GM21526 (cell line): ENCODE results near the gene ARL8A.
"Not testable (repeated sequence)": the region's sequence is repeated elsewhere in the genome, so short reads cannot be mapped to it uniquely, and the experiment has no call there.

Experiments used
- ATAC-seq: cut with Tn5 transposase; IDR thresholded peaks from one replicate; pipeline ENCODE4 v1.9.1; 2021; ENCODE audit warnings: moderate library complexity; ENCODE audit not compliant: unreplicated experiment, low FRiP score

The ARL8A gene

DNA sequence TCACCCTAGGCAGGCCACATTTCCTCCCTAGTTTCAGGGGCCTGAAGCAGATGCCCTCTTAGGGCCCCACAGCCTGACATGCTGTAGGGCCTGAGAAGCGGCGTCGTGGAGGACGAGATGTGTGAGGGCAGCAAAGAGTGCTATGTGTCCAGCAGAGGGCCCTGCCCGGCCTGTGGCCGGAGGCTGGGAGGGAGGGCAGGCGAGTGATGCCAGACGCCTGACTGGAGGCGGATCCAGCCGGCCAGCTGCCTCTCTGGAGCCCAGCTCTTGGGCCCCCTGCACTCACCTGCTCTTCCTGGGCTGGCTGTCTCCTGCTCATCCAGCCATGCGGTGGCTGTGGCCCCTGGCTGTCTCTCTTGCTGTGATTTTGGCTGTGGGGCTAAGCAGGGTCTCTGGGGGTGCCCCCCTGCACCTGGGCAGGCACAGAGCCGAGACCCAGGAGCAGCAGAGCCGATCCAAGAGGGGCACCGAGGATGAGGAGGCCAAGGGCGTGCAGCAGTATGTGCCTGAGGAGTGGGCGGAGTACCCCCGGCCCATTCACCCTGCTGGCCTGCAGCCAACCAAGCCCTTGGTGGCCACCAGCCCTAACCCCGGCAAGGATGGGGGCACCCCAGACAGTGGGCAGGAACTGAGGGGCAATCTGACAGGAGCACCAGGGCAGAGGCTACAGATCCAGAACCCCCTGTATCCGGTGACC is 21.8 kb downstream of the ARL8A start, which contains the start of gene GPR37L1:
Gene GPR37L1, plus strand, starts transcription at position 279 of the 697 bp plus-strand sequence. Its CDS starts 47 bp downstream, at position 326.
- ATAC-seq = no peak

DNA sequence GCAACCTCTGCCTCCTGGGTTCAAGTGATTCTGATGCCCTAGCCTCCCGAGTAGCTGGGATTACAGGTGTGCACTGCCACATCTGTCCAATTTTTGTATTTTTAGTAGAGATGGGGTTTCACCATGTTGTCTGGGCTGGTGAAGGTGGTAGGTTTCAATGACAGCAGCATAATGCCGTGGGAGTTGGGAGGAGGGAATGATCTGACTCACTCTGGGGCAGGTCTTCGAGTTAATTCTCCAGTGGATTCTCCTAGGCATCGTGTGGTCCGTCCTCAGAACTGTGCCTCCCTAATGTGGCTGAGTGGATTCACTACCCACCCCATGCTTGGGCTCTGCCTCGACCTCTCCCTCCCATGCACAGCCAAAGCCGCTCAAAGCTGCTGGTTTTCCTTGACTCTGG is 23.5 kb downstream of the ARL8A start:
- no peak for ATAC-seq

DNA sequence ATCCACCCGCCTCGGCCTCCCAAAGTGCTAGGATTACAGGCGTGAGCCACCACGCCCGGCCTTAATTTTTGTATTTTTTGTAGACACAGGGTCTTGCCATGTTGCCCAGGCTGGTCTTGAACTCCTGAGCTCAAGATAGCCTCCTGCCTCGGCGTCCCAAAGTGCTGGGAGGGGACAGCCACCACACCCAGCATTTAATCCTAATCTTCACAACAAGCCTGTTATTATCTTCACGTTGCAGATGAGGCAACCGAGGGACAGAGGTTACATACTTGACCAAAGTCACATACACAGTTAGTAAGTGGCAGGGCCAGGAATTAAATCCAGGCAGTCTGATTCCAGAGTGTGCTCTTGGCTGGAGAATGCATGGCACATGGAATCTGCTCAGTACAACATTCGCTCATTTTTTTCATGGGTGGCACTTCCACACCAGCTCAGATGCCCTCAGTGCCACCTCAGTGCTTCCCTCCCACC is 26.6 kb downstream of the ARL8A start:
- no peak for ATAC-seq

GRCh38 chr1:202116287-202116686 is 28.2 kb downstream of the ARL8A start:
- ATAC-seq = no peak

DNA sequence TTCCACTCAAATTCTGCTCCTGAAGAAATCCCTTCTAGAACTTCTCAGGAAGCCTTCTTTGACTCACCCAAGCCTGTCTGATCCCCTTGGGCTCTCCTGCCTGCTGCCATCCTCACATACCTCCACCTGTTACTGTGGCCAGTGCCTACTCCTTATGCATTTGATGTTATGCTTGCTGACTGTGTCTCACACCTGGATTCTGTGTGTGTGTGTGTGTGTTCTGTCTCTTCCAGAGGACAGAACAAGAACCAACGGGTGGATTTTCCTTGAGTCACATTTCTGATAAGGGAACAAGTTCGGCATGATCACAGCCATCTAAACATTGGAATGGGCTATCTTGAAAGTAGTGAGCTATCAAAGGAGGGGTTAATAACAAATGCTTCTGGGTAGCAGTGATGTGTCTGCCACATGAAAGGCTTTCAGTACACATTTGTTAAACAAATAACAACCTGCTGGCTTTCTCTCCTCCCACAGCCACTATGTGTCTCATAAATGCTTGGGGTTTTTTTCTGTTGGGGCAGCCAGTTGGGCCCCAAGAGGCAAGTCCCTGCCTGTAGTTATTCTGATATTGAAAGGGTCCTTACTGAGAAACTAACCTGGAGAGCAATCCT is 30.7 kb downstream of the ARL8A start:
- no peak for ATAC-seq

DNA sequence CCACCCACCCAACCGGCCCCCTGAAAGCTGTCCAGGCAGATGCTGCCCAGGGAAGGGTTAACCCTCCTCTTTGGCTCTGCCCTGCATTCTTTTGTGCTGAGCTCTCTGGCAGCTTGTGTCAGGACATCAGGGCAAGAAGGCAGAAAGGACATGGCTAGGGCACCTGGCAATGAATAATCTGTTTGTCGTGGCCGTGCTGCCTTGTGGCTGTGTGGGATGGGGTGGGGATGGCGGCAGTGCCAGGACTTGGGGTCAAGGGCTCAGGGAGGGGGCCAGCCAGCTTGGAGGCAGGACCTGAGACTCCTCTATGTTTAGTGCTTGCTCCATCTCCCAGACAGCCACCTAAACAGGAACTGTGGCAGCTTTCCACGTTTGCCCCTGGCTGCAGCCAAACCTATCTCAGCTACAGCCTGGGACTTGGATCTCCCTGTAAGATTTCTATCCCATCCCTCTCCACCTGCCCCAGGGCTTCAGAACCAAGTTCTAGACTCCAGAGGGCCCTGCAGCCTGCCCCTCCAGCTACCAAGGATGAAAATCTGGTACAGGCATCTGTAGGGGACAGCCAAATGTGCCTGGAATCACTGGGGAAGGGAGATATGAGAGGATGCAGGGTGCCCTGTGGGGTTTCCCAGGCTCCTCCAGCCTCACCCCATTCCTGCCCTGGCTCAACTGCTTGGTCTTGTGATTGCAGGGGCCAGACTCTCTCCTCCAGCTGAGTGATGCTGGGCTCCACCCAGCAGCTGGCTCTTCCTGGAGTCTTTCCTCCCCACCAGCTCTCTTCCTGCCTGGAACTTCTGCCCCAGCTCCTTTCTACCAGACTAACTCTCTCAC is 31.5 kb downstream of the ARL8A start:
- no peak for ATAC-seq

- not testable (repeated sequence) for ATAC-seq
Observed at GRCh38 chr1:202111589-202111988, 32.9 kb downstream of the ARL8A start.

- ATAC-seq = no peak
Observed at GRCh38 chr1:202110977-202111376, 33.6 kb downstream of the ARL8A start.

DNA sequence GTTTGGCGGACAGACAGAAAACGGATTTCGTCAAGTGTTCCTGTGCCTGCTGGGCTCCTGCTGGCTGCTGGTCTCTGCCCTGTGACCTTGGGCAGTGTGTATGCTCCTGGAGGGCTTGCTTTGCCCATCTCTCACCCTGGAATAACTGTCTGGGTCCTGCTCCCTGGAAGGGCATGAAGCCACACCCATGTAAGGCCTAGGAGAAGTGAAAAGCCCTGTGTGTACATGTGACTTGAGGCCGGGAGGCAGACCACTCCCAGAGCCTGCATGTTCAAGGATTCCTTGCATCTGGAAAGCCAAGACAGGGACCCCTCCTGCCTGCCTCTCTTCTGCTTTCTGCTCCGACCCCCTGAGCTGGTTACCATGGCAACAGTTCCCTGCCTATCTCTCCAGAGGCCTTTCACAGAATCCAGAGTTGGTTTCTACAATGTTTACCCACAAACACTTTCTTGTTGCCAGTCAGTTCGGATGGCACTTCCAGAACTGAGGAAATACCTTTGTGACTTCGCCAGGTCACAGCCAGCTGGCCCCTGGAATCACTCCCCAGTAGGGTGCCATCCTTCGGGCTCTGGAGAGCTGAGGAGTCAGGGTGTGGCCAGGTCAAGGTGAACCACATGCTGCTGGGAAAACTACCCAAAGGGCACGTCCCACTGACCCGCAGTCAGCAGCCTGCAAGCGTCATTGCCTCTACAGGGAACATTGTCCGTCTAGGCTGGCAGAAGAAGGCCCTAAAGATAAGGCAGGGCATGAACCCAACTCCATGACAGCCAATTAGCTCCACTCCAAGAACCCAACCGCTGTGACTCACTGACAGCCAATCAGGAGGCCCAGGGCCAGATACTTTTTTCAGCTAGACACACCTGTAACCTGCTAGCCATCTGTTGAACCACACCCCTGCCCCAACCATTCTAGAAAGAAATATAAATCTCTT is 36.5 kb downstream of the ARL8A start:
- no peak for ATAC-seq

GRCh38 chr1:202107321-202107761 is 37.2 kb downstream of the ARL8A start:
- no peak for ATAC-seq

DNA sequence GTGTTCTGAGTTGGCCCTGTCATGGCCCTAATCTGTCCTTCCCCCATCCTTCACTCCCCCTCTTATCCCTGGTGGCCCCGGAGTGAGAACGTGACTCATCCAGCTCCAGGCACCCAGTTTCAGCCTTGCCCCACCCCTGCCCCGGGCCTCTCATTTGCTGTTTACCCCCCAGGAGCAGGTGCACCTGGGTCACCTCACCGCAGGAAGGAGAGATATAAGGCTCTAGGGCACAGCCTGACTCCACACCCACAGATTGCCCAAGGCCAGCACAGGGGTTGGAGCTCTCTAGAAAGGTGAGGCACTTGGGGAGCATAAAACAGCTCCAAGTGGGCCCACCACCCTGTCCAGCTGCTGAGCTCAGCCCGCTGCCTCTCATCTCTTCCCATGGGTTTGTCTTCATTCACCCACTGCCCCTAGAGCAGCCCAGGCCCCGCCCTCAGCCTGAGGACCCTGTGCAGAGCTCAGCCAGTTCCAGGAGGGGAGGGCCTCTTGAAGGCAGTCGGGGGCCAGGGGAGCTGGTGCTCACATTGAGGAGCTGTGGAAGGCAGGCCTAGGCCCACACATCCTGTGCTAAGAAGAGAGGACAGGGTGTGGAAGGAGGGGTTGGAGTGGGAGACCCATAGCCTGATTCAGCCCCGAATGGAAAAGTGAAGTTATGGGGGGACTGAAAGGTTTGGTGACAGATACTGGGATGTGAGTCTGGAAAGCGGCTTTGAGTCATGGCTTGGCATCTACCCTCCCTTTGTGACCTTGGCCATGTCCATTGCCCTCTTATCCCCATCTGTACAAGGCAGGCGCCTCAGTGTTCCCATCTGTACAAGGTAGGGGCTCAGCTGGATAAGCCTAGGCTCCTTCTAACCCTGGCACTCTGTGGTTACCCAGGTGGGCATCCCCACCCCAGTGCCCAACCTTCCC is 37.9 kb downstream of the ARL8A start:
- ATAC-seq = no peak

- ATAC-seq = no peak
Observed at GRCh38 chr1:202105571-202106339, 38.8 kb downstream of the ARL8A start.

GRCh38 chr1:202104073-202104472 is 40.5 kb downstream of the ARL8A start:
- ATAC-seq = no peak

DNA sequence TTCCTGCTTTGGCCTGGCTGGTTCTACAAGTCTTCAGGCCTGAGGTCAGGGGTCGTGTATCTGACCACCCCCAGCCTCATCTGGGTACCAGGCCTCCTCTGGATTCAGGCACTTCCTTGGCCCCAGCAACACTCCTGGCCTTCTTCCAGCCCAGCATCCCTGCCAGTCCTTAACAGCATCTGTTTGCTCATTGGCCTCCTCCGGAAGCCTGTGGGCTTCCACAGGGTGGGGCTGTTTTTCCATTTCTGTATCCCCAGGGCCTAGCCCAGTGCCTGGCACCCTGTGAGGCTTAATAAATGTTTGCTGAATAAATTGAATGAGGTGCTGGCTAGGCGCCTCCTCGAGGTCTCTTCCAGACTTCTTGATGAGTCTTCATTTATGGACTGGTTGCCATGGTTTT is 43.4 kb downstream of the ARL8A start:
- ATAC-seq = no peak

GRCh38 chr1:202093858-202094257 is 50.7 kb downstream of the ARL8A start:
- no peak for ATAC-seq

- no peak for ATAC-seq
Observed at GRCh38 chr1:202090994-202091393, 53.5 kb downstream of the ARL8A start.

- no peak for ATAC-seq
Observed at GRCh38 chr1:202088206-202088605, 56.3 kb downstream of the ARL8A start.

- no peak for ATAC-seq
Observed at GRCh38 chr1:202086579-202087350, 57.8 kb downstream of the ARL8A start.
